CD4-positive, alpha-beta T cell treated with Interleukin-17A for 4 hours (primary cell): ENCODE data around the gene UGT8.

ENCODE experiments used
- DNase-seq: peaks from one replicate; pipeline ENCODE4 v3.0.0-alpha.2; 2020; ENCODE audit warnings: mixed read lengths

The UGT8 gene

GRCh38 chr4:114694770-114695169, 96.2 kb downstream of the UGT8 start:
- no peak for DNase-seq

- no peak for DNase-seq
These were observed 99.6 kb downstream of the UGT8 start for GRCh38 chr4:114698231-114698630.

GRCh38 chr4:114701491-114701890, 102.9 kb downstream of the UGT8 start:
- no peak for DNase-seq

GRCh38 chr4:114717432-114717831, 118.8 kb downstream of the UGT8 start:
- no peak for DNase-seq

- DNase-seq: no peak
These were observed 126.5 kb downstream of the UGT8 start for GRCh38 chr4:114725066-114725465.

GRCh38 chr4:114727461-114727860, 128.9 kb downstream of the UGT8 start:
- no peak for DNase-seq
